Posterior cingulate gyrus (tissue), 11 donors: ENCODE data around the gene HAUS5.
A peak's percentile ranks its signal among the peaks of the same experiment; 100 is the strongest.
"Not testable (repeated sequence)": the region's sequence is repeated elsewhere in the genome, so short reads cannot be mapped to it uniquely, and the experiment has no call there.

ENCODE experiments used
- DNase-seq, 10 donors: peaks; one replicate each; pipeline versions ENCODE4 v3.0.0 to v3.0.0-alpha.2; 2020 to 2021; ENCODE audit warnings: mixed read lengths in 3 of 10
- intact Hi-C: fragments of 100-400 bp; cut with DNase I; formaldehyde crosslinking; loops from one replicate; pipeline ENCODE4 v1.15.1; 2023

Gene HAUS5, protein sequence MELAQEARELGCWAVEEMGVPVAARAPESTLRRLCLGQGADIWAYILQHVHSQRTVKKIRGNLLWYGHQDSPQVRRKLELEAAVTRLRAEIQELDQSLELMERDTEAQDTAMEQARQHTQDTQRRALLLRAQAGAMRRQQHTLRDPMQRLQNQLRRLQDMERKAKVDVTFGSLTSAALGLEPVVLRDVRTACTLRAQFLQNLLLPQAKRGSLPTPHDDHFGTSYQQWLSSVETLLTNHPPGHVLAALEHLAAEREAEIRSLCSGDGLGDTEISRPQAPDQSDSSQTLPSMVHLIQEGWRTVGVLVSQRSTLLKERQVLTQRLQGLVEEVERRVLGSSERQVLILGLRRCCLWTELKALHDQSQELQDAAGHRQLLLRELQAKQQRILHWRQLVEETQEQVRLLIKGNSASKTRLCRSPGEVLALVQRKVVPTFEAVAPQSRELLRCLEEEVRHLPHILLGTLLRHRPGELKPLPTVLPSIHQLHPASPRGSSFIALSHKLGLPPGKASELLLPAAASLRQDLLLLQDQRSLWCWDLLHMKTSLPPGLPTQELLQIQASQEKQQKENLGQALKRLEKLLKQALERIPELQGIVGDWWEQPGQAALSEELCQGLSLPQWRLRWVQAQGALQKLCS

DNA sequence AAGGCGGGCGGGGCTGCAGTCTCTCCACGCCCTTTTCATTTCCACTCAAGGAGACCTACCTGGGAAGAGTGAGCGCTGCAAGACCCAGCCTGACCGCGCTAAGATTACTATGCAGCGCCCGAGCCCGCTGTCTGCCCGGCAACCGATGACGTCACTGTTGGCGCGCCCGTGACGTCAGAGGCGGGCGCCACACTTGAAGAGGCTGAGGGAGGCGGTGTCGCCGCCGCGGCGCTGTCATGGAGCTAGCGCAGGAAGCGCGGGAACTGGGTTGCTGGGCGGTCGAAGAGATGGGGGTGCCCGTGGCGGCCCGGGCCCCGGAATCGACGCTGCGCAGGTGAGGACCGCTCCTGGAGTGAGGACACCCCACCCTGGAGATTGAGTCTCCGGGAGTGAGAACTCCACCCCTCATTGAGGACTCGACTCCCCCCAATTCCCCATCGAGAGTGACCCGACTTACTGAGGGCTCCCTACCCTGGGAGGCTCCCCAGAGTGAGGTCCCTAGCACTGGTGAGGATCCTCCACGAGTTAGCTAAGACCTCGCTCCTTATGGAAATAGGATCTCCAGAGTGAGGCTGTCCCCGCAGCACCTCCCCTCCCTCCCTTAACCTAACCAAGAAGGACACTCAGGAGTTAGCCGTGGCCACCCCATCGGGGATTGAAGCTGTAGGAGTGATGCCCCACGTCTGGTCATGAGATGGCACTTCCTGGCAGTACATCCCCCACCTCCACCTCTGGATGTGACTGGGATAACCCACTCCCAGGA lies at the start of gene HAUS5:
TSS of gene HAUS5 (plus strand) at position 177 of the 763 bp plus-strand sequence. CDS start at position 237, 60 bp downstream.
- DNase-seq, result peak; percentile 85 to 99 (median 93)
- intact Hi-C loops, result loop anchor here (2.0 kb wide), 1 partner anchor 16 kb away; the partner anchor contains the start of gene RBM42

DNA sequence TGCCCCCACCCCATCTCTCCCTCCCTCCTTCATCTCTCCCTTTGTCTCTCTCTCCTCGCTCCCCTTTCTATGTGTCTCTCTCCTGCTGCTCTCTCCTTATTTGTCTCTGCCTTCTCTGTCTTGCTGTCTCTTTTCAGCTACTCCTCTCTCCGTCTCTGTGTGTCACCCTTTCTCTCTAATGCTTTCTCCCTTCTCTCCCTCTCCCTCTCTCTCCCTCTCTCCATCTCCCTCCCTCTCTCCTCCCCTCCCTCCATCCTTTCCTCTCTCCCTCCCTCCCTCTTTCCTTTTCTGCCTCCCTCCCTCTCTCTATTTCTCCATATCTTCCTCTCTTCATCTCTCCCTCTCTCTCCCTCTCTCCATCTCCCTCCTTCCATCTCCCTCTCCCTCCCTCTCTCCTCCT lies 49.8 kb upstream of the HAUS5 start:
- intact Hi-C loops, result no loop called here

DNA sequence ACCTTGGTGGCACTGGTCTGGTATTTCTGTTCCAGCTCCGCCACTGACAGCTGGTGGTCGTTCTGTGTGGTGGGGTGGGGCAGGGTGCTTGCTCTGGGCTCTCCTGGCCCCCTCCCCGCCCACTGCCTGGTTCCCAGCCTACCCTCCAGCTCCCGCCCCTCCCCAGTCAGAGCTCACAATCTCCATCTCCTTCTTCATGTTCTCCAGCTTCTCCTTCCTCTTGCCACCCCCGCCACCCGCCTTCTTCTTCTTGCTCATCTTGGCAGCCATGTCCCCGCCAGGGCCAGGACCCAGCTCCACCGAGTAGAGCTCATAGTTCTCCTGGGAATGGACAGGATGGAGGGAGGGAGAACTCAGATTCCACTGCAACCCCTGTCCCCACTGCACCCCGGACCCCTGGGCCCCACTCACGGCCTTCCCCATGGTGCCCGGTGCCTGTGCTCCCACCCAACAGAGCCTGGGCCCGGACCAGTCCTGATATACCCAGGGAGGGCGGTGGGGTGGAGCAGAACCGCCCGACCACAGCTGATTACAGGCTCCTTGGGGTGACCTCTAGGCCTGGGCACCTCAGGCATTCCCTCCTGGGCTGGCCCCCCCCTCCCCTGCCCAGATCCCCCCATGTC lies 49.2 kb upstream of the HAUS5 start, which contains the start of gene ATP4A:
TSS of gene ATP4A (minus strand) at position 452 of the 623 bp plus-strand sequence. CDS start at position 423, 29 bp downstream.
- intact Hi-C loops, result no loop called here
- DNase-seq, result peak in 3 of 10 donors; percentile 57 to 73 (median 58)

More for the DNA sequence above, 49.8 kb upstream of the HAUS5 start:
- DNase-seq, result no peak

DNA sequence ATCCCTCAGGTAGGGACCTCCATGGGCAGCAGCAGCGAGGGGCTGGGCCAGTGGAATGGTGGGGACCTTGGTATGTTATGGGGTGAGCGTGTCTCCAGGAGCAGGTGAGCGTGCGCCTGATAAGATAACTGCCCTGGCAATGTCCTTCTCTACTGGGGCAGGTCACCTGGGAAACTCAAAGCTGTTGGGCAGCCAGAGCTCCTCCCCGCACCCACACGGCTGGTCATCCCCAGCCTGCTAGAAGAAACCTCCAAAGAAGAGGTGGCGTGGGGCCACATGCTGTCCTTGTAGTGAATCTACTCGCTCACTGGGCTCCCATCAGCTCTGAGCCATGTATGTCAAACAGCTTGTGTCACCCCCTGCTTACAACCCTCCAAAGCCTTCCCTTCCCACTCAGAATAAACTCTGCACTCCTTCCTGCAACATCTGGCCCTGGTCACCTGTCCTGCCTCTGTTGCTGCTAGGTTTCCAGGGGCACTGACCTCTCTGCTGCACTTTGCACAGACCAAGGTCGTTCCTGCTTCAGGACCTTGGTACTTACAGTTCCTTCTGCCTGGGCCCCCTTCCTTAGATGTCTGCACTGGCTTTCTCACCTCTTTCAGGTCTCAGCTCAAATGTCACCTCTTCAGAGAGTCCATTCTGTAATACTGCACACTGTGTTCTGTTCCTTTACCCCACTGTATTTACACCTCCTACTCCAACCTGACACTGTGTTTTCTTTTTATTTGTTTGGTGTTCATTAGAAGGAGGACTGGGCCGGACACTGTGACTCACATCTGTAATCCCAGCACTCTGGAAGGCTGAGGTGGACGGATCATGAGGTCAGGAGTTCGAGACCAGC lies 47.3 kb upstream of the HAUS5 start:
- DNase-seq, result peak in 1 of 10 donors; percentile 57
- intact Hi-C loops, result no loop called here

DNA sequence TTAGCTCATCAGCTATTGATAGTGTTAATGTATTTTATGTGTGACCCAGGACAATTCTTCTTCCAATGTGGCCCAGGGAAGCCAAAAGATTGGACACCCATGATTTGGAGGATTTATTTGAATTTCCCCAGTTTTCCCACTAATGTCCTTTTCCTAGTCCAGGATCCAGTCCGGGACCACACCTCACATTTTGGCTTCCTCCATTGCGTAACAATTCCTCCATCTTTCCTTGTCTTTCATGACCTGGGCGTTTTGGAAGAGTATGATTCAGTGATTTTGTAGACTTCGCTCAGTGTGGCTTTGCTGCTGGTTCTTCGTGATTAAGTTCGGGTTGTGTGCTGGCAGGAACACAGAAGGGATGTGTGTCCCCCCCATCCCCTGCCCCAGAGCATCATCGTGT lies 45.8 kb upstream of the HAUS5 start:
- no peak for DNase-seq
- intact Hi-C loops, result no loop called here

DNA sequence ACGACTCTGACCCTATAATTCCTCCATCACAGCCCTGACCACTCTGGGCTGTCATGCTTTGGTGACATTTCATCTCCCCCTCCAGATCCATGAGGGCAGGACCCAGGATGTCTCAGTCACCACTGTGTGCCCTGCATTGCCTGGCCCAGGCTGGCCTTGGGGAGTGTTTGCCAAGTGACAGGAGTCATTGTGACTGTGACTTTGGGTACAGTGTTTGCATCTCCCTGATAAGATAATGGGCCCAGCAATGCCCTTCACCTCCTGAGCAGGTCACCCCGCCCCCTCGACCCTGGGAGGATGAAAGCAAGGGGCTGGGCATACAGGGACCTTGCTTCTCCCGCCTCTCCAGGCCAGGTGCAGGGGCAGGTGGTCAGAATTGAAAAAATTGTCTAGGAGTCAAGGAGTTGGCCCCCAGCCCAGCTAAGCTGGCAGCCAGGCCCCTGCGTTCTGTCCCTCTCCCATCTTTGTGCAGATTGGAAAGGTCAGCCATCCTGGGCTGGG lies 43.2 kb upstream of the HAUS5 start:
- intact Hi-C loops, result no loop called here

DNA sequence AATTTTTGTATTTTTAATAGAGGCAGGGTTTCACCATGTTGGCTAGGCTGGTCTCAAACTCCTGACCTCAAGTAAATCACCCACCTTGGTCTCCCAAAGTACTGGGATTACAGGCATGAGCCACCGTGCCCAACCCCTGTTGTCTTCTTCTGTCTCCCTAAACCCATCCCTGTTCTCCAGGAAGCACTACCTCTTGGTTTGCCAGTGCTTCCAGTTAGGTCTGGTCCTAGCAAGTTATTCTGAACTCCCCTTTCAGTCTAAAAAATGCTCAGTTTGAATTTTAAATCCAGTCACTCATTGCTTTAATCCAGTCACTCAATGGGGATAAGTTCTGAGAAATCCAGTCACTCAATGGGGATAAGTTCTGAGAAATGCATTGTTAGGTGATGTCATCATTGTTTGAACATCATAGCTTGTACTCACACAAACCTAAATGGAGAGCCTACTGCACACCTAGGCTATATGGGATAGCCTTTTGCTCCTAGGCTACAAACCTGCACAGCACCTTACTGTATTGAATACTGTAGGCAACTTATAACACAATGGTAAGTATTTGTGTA lies 41.0 kb upstream of the HAUS5 start:
- peak in 1 of 10 donors; percentile 33 for DNase-seq
- intact Hi-C loops, result no loop called here

More for the DNA sequence above, 43.2 kb upstream of the HAUS5 start:
- peak in 2 of 10 donors; percentile 31 to 39 for DNase-seq

DNA sequence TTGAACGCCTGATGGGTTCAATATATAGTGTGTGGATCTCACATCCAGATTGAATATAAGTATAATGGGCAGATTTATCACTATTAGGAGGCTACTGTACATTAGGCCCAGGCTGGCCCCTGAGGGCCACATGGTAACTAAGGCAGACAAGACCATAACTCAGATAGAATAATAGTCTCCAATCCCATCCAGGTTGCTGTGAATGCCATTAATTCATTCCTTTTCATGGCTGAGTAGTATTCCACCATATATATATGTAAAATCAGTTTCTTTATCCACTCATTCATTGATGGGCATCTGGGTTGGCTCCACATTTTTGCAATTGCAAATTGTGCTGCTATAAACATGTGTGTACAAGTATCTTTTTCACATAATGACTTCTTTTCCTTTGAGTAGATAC lies 34.6 kb upstream of the HAUS5 start:
- intact Hi-C loops, result no loop called here
- DNase-seq, result no peak

DNA sequence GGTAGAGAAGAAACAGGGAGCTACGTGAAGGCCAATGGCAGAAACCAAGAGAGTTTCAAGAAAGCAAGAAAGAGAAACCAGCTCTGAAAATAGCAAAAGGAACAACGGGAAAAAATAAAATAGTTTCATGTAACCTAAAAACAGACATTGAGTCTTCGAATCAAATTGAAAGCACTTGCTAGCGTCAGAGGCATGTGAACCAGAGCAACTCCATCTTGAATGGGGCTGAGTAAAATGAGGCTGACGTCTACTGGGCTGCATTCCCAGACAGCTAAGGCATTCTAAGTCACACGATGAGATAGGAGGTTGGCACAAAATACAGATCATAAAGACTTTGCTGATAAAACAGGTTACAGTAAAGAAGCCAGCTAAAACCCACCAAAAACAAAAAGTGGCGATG lies 33.8 kb upstream of the HAUS5 start:
- intact Hi-C loops, result no loop called here
- DNase-seq, result no peak

DNA sequence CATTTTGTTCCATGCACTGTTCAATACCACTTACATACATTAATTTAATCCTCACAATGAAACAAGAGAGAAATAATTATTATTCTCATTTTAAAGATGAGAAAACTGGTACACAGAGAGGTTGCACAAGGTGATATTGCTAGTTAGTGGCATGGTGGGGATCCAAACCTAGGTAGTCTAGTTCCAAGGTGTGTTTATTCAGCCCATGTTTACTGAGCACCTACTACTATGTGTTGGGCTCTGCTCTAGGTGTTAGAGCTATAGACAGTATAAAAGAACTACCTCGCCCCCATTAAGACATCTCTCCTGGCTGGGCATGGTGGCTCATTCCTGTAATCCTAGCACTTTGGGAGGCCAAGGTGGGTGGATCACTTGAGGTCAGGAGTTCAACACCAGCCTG lies 29.8 kb upstream of the HAUS5 start:
- no peak for DNase-seq
- intact Hi-C loops, result no loop called here

DNA sequence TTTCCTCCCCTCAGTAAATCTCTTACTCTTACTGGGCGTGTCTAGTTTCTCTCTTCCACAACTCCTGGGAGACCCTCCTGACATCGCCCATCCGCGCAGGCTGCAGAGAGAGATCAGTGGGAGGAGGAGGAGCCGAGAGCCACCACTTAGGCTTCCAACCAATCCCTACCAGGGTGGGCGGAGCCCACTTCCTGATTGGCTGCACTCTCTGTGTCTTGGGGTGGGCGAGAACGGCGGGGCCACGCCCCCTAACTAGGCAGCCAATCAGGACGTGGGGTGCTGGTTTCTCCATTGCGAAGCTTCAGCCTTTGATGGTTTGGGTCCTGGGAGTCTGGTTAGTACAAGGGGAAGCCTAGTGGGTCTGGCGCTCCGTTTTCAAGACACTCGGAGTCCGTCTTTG lies 26.7 kb upstream of the HAUS5 start, which contains the start of gene PMIS2:
TSS of gene PMIS2 (plus strand) at position 326 of the 400 bp plus-strand sequence. CDS start 87 bp downstream, outside the sequence.
- peak in 1 of 10 donors; percentile 45 for DNase-seq
- intact Hi-C loops, result no loop called here

DNA sequence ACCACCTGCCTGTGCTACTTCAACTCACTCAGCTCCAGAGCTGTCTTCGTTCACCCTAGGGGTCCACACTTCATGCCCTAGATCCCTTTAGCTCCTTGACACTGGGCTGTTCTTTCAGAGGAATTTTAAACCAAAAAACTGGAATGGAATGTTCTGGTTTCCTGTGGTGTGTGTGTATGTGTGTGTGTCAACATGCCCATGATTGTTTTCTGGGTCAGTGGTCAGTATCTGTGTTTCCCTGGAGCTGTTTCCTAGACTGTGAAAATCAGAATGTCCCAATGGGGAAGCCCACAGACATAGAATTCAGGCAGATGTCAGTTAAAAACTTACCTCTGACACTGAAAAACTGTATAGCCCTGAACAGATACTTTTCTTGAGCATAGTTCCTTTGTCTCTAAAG lies 25.2 kb upstream of the HAUS5 start:
- intact Hi-C loops, result no loop called here
- no peak for DNase-seq

DNA sequence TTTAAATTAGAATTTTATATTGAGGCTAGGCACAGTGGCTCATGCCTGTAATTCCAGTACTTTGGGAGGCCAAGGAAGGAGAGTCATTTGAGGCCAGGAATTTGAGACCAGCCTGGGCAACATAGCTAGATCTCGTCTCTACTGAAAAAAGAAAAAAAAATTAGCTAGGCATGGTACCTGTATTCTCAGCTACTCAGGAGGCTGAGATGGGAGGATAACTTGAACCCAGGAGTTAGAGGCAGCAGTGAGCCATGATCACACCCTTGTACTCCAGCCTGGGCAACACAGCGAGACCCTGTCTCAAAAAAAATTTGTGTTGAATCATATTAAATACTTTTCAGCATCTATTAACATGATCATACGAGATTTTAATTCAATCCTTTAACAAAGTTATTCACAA lies 21.7 kb upstream of the HAUS5 start:
- intact Hi-C loops, result no loop called here
- no peak for DNase-seq

DNA sequence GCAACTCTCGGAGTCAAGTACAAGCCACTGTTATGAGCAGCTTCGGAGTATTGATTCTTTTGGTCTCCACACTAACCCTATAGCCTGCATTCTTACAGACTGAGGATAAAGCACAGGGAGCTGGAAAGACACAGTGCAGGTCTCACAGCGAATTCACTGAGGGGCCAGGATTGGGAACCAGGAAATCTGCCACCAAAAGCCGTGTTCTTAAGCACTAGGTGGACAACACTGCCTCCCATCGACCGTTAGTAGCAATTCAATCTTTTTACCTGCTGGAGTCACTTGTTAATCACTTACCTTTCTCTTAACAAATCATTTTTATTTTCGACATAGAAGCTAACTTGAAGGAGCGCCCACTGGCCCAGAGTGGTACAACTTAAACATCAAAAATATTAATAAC lies 20.3 kb upstream of the HAUS5 start:
- intact Hi-C loops, result loop anchor here (2.0 kb wide), 1 partner anchor 81 kb away; no protein-coding TSS in a partner anchor

DNA sequence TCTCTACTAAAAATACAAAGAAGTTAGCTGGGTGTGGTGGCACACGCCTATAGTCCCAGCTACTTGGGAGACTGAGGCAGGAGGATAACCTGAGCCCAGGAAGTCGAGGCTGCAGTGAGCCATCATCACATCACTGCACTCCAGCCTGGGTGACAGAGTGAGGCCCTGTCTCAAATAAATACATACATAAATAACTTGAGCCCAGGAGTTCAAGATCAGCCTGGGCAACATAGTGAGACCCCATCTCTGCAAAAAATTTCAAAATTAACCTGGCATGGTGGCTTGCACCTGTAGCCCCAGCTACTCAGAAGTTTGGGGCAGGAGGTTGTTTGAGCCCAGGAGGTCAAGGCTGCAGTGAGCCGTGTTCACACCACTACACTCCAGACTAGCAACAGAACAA lies 17.5 kb upstream of the HAUS5 start:
- intact Hi-C loops, result not testable (repeated sequence)
- DNase-seq, result peak in 1 of 10 donors; percentile 16

More for the DNA sequence above, 20.3 kb upstream of the HAUS5 start:
- peak in 1 of 10 donors; percentile 54 for DNase-seq

DNA sequence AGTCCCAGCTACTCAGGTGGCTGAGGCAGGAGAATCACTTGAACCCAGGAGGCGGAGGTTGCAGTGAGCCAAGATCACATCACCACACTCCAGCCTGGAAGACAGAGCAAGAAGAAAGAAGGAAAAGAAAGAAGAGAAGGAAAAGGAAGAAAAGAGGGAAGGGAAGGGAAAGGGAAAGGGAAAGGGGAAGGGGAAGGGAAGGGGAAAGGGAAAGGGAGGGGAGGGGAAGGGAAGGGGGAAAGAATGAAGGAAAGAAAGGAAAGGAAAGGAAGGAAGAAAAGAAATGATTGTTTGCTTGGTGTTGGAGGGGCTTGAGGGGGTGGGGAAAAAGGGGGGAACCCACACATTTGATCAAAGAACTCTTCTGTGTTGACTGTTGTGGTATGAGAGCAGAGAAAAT lies 16.6 kb upstream of the HAUS5 start:
- peak in 1 of 10 donors; percentile 2 for DNase-seq
- intact Hi-C loops, result no loop called here

DNA sequence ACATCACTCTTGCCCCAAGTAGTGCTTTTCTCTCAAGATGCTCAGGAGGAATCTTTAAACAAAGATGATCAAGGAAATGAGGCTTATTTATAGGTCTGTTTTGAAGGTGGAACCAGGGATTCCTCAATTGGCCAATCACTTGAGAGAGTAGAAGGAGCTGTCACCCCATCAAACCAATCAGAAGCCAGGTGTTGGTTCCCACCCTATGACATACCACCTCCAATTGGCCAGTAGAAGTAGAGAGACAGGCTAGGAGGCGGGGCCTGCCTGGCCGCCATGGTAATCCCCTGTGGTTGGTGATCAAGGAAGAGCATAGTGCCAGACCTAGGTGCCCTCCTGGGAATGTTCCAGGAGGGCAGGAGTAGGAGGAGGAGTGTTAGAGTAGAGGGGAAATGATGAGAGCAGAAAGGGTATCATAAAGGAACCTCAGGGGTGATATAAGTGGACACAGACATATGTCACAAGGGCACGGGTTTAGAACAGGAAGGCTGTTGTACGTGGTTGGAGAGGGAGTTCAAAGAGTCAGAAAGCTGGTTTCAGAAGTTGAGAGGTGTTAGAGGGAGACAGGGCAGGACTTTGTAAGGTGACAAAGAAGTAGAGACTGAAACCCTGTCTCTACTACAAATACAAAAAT lies 16.1 kb upstream of the HAUS5 start:
- intact Hi-C loops, result no loop called here
- no peak for DNase-seq

DNA sequence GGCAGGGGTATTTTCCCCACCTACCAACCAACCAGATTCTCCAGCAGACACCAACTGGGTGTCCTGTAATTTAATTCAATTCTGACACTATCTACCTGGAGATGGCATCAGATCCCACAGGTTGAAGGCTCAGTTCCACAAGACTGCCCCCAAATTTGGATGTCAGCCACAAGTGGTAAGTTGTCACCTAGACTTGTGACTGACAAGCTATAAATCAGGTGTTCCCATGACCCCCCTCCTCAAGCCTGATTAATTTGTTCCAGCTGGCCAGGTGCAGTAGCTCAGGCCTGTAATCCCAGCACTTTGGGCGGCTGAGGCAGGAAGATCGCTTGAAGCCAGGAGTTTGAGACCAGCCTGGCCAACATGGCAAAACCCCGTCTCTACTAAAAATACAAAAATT lies 10.6 kb upstream of the HAUS5 start:
- intact Hi-C loops, result no loop called here
- peak in 1 of 10 donors; percentile 12 for DNase-seq
